Measurements from ENCODE around the gene PDE1A.

GRCh38 chr2:182351427-182351826 is 75.4 kb downstream of the PDE1A start:
- TF ChIP-seq EZH2 (IDR thresholded peaks at IDR 0.05; ENCODE audit: low read depth) (no peak), CTCF (conservative IDR thresholded peaks at IDR 0.05) (no peak)
